Measurements from ENCODE around the gene TLL2. TPM values are rescaled to one million over a fixed set of nuclear protein-coding genes. Genes with fewer than 3 reads are reported as not detected.

TLL2 gene
- total RNA-seq, 3 donors from 2014 or later: not detected

GRCh38 chr10:96344178-96344577 is 169.5 kb downstream of the TLL2 start:
- H3K4me3 Mint-ChIP-seq: no peak overlapping the region
- peaks cover 8% of the 10 kb centered on the region for H3K9me3 Mint-ChIP-seq
- H3K4me1 Mint-ChIP-seq (ENCODE audit: low read depth): no peaks in the 10 kb centered on the region
- no peak for DNase-seq
- H3K27me3 Mint-ChIP-seq (ENCODE audit: low read depth): peaks cover 17% of the 10 kb centered on the region
- H3K36me3 Mint-ChIP-seq (ENCODE audit: insufficient read depth): no peaks in the 10 kb centered on the region
- ATAC-seq: no peak

GRCh38 chr10:96342402-96342801 is 171.3 kb downstream of the TLL2 start:
- H3K4me3 Mint-ChIP-seq: no peak overlapping the region
- H3K4me1 Mint-ChIP-seq (ENCODE audit: low read depth): no peaks in the 10 kb centered on the region
- peaks cover 8% of the 10 kb centered on the region for H3K9me3 Mint-ChIP-seq
- no peaks in the 10 kb centered on the region for H3K36me3 Mint-ChIP-seq (ENCODE audit: insufficient read depth)
- no peak for ATAC-seq
- peaks cover 15% of the 10 kb centered on the region for H3K27me3 Mint-ChIP-seq (ENCODE audit: low read depth)
- no peak for DNase-seq

- H3K36me3 Mint-ChIP-seq (ENCODE audit: insufficient read depth): no peaks in the 10 kb centered on the region
- H3K9me3 Mint-ChIP-seq: peaks cover 7% of the 10 kb centered on the region
- no peaks in the 10 kb centered on the region for H3K4me1 Mint-ChIP-seq (ENCODE audit: low read depth)
- no peak for DNase-seq
- ATAC-seq: peak; percentile 58 to 79
- H3K27me3 Mint-ChIP-seq (ENCODE audit: low read depth): peaks cover 15% of the 10 kb centered on the region
- no peak overlapping the region for H3K4me3 Mint-ChIP-seq
These were observed 172.2 kb downstream of the TLL2 start for GRCh38 chr10:96341219-96342182.

- Mint-ChIP-seq H3K36me3 (ENCODE audit: insufficient read depth) (no peaks in the 10 kb centered on the region), H3K9me3 (no peaks in the 10 kb centered on the region), H3K4me3 (no peak overlapping the region), H3K27me3 (ENCODE audit: low read depth) (peaks cover 13% of the 10 kb centered on the region), H3K4me1 (ENCODE audit: low read depth) (no peaks in the 10 kb centered on the region)
- peak; percentile 32 for DNase-seq
- peak; percentile 65 to 79 for ATAC-seq
These were observed 173.5 kb downstream of the TLL2 start for GRCh38 chr10:96339956-96340904.

GRCh38 chr10:96339383-96339782 is 174.3 kb downstream of the TLL2 start:
- ATAC-seq (no peak), DNase-seq (no peak)
- Mint-ChIP-seq H3K27me3 (ENCODE audit: low read depth) (peaks cover 11% of the 10 kb centered on the region), H3K36me3 (ENCODE audit: insufficient read depth) (no peaks in the 10 kb centered on the region), H3K9me3 (no peaks in the 10 kb centered on the region), H3K4me3 (no peak overlapping the region), H3K4me1 (ENCODE audit: low read depth) (no peaks in the 10 kb centered on the region)

- DNase-seq (no peak), ATAC-seq (no peak)
- Mint-ChIP-seq H3K9me3 (no peaks in the 10 kb centered on the region), H3K36me3 (ENCODE audit: insufficient read depth) (no peaks in the 10 kb centered on the region), H3K27me3 (ENCODE audit: low read depth) (peaks cover 10% of the 10 kb centered on the region), H3K4me1 (ENCODE audit: low read depth) (peaks cover 4% of the 10 kb centered on the region), H3K4me3 (no peak overlapping the region)
These were observed 175.3 kb downstream of the TLL2 start for GRCh38 chr10:96338279-96338925.

GRCh38 chr10:96337106-96337505 is 176.6 kb downstream of the TLL2 start:
- H3K27me3 Mint-ChIP-seq (ENCODE audit: low read depth): peaks cover 15% of the 10 kb centered on the region
- DNase-seq (no peak), ATAC-seq (no peak)
- no peaks in the 10 kb centered on the region for H3K9me3 Mint-ChIP-seq
- H3K36me3 Mint-ChIP-seq (ENCODE audit: insufficient read depth): no peaks in the 10 kb centered on the region
- no peak overlapping the region for H3K4me3 Mint-ChIP-seq
- H3K4me1 Mint-ChIP-seq (ENCODE audit: low read depth): peaks cover 15% of the 10 kb centered on the region

GRCh38 chr10:96334616-96335526 is 178.9 kb downstream of the TLL2 start:
- DNase-seq (no peak), ATAC-seq (no peak)
- Mint-ChIP-seq H3K36me3 (ENCODE audit: insufficient read depth) (no peaks in the 10 kb centered on the region), H3K27me3 (ENCODE audit: low read depth) (peaks cover 17% of the 10 kb centered on the region), H3K9me3 (no peaks in the 10 kb centered on the region), H3K4me1 (ENCODE audit: low read depth) (peaks cover 16% of the 10 kb centered on the region), H3K4me3 (no peak overlapping the region)

GRCh38 chr10:96333101-96333500 is 180.6 kb downstream of the TLL2 start:
- Mint-ChIP-seq H3K4me3 (no peak overlapping the region), H3K4me1 (ENCODE audit: low read depth) (peaks cover 16% of the 10 kb centered on the region), H3K36me3 (ENCODE audit: insufficient read depth) (no peaks in the 10 kb centered on the region), H3K27me3 (ENCODE audit: low read depth) (peaks cover 17% of the 10 kb centered on the region), H3K9me3 (no peaks in the 10 kb centered on the region)
- ATAC-seq (no peak), DNase-seq (no peak)

- Mint-ChIP-seq H3K27me3 (ENCODE audit: low read depth) (peaks cover 9% of the 10 kb centered on the region), H3K36me3 (ENCODE audit: insufficient read depth) (no peaks in the 10 kb centered on the region), H3K4me1 (ENCODE audit: low read depth) (peaks cover 4% of the 10 kb centered on the region), H3K9me3 (no peaks in the 10 kb centered on the region), H3K4me3 (no peak overlapping the region)
- no peak for DNase-seq
- ATAC-seq: no peak
These were observed 186.3 kb downstream of the TLL2 start for GRCh38 chr10:96327462-96327861.

- peaks cover 8% of the 10 kb centered on the region for H3K27me3 Mint-ChIP-seq (ENCODE audit: low read depth)
- DNase-seq (no peak), ATAC-seq (peak; percentile 79 to 88)
- no peaks in the 10 kb centered on the region for H3K36me3 Mint-ChIP-seq (ENCODE audit: insufficient read depth)
- no peaks in the 10 kb centered on the region for H3K9me3 Mint-ChIP-seq
- H3K4me3 Mint-ChIP-seq: no peak overlapping the region
- H3K4me1 Mint-ChIP-seq (ENCODE audit: low read depth): no peaks in the 10 kb centered on the region
These were observed 187.9 kb downstream of the TLL2 start for GRCh38 chr10:96325719-96326373.

GRCh38 chr10:96324447-96324846 is 189.3 kb downstream of the TLL2 start:
- peaks cover 7% of the 10 kb centered on the region for H3K27me3 Mint-ChIP-seq (ENCODE audit: low read depth)
- H3K4me1 Mint-ChIP-seq (ENCODE audit: low read depth): no peaks in the 10 kb centered on the region
- no peak overlapping the region for H3K4me3 Mint-ChIP-seq
- H3K36me3 Mint-ChIP-seq (ENCODE audit: insufficient read depth): no peaks in the 10 kb centered on the region
- no peak for DNase-seq
- no peak for ATAC-seq
- no peaks in the 10 kb centered on the region for H3K9me3 Mint-ChIP-seq

GRCh38 chr10:96322275-96322674 is 191.5 kb downstream of the TLL2 start:
- Mint-ChIP-seq H3K27me3 (ENCODE audit: low read depth) (peaks cover 7% of the 10 kb centered on the region), H3K4me3 (no peak overlapping the region), H3K4me1 (ENCODE audit: low read depth) (no peaks in the 10 kb centered on the region), H3K9me3 (no peaks in the 10 kb centered on the region), H3K36me3 (ENCODE audit: insufficient read depth) (no peaks in the 10 kb centered on the region)
- ATAC-seq: no peak
- DNase-seq: no peak

Data from activated T-cell treated with anti-CD3 and anti-CD28 coated beads, Interleukin-2, amount 50 U/mL, for 4 hours (primary cell).